K562 (cell line): Measurements from ENCODE around the gene TMEM131. TPM values are rescaled to one million over a fixed set of nuclear protein-coding genes. Genes with fewer than 3 reads are reported as not detected.

Experiments
- ATF1 ChIP-seq, 2 experiments: fragments of 450-650 bp in 1 of 2; IDR thresholded peaks; 2 replicates each; pipeline ENCODE4 v1.6.1; 2016; ENCODE audit warnings: missing compliant biosample characterization in 1 of 2, missing genetic modification characterization in 1 of 2
- ATF7 ChIP-seq: fragments of 450-650 bp; IDR thresholded peaks from 2 replicates; pipeline ENCODE4 v1.7.1; 2014; ENCODE audit warnings: mild to moderate bottlenecking, moderate library complexity
- BRF1 ChIP-seq: IDR thresholded peaks from 3 replicates; pipeline ENCODE4 v1.6.1; 2011; ENCODE audit warnings: borderline replicate concordance, mild to moderate bottlenecking; ENCODE audit not compliant: insufficient read length; ENCODE audit errors: extremely low read depth
- C11orf30 ChIP-seq: fragments of 450-650 bp; IDR thresholded peaks from 2 replicates; pipeline ENCODE4 v1.6.1; 2016; ENCODE audit warnings: low read depth, mild to moderate bottlenecking
- DEAF1 ChIP-seq: fragments of 450-650 bp; formaldehyde crosslinking; IDR thresholded peaks from 2 replicates; pipeline ENCODE4 v1.4.0; 2020; ENCODE audit warnings: mild to moderate bottlenecking, moderate library complexity
- GTF2E2 ChIP-seq: fragments of 200-800 bp; sonication (Bioruptor generic); IDR thresholded peaks from 2 replicates; pipeline ENCODE4 v1.6.1; 2016; ENCODE audit warnings: missing genetic modification characterization, missing compliant biosample characterization
- LCOR ChIP-seq: sonication (generic); formaldehyde crosslinking; IDR thresholded peaks from 2 replicates; pipeline ENCODE4 v1.8.0; 2022; ENCODE audit warnings: mild to moderate bottlenecking, missing genetic modification reagents
- LEF1 ChIP-seq: fragments of 450-650 bp; IDR thresholded peaks from 2 replicates; pipeline ENCODE4 v1.6.1; 2016; ENCODE audit warnings: mild to moderate bottlenecking
- NBN ChIP-seq: fragments of 450-650 bp; IDR thresholded peaks from 2 replicates; pipeline ENCODE4 v1.6.1; 2016; ENCODE audit warnings: low read depth, mild to moderate bottlenecking
- NFATC3 ChIP-seq: fragments of 450-650 bp; IDR thresholded peaks from 2 replicates; pipeline ENCODE4 v1.6.1; 2017; ENCODE audit warnings: mild to moderate bottlenecking
- POLR3A ChIP-seq: IDR thresholded peaks from 2 replicates; pipeline ENCODE4 v1.6.1; 2011; ENCODE audit warnings: borderline replicate concordance, mild to moderate bottlenecking, moderate library complexity; ENCODE audit not compliant: insufficient read length, insufficient read depth; ENCODE audit errors: extremely low read depth
- RNF219 ChIP-seq: fragments of 250-450 bp; sonication (Bioruptor Pico); IDR thresholded peaks from 2 replicates; pipeline ENCODE4 v1.5.0; 2022; ENCODE audit warnings: mild to moderate bottlenecking
- SMARCE1 ChIP-seq: fragments of 450-650 bp; IDR thresholded peaks from 2 replicates; pipeline ENCODE4 v1.7.1; 2016; ENCODE audit warnings: mild to moderate bottlenecking
- STAT5A ChIP-seq: IDR thresholded peaks from 2 replicates; pipeline ENCODE4 v1.6.1; 2012; ENCODE audit warnings: low read length, inconsistent platforms, borderline replicate concordance
- TAL1 ChIP-seq: fragments of 450-650 bp; IDR thresholded peaks from 2 replicates; pipeline ENCODE4 v1.6.1; 2016; ENCODE audit warnings: mild to moderate bottlenecking
- TCF3 ChIP-seq: sonication (generic); formaldehyde crosslinking; IDR thresholded peaks from 2 replicates; pipeline ENCODE4 v1.4.0; 2020; ENCODE audit warnings: mild to moderate bottlenecking, missing genetic modification reagents
- TEAD4 ChIP-seq, 2 experiments: sonication (generic) in 1 of 2; formaldehyde crosslinking in 1 of 2; IDR thresholded peaks; 2 replicates each; pipeline versions ENCODE4 v1.6.1 to v1.8.0; 2012 to 2022; ENCODE audit warnings: borderline replicate concordance in 1 of 2, inconsistent platforms in 1 of 2, low read length in 1 of 2, mild to moderate bottlenecking in 1 of 2, missing genetic modification reagents in 1 of 2
- TOE1 ChIP-seq, 2 experiments: fragments of 450-650 bp in 1 of 2; sonication (generic) in 1 of 2; formaldehyde crosslinking in 1 of 2; IDR thresholded peaks; 2 replicates each; pipeline versions ENCODE4 v1.7.1 to v1.8.0; 2016 to 2022; ENCODE audit warnings: borderline replicate concordance in 2 of 2, mild to moderate bottlenecking in 2 of 2, antibody characterized with exemption in 1 of 2, inconsistent platforms in 1 of 2, low read depth in 1 of 2, missing genetic modification reagents in 1 of 2, moderate library complexity in 1 of 2
- ZNF3 ChIP-seq: fragments of 250-450 bp; sonication (Bioruptor Pico); IDR thresholded peaks from 2 replicates; pipeline ENCODE4 v1.5.0; 2021; ENCODE audit warnings: mild to moderate bottlenecking, moderate library complexity
- ZNF384 ChIP-seq: IDR thresholded peaks from 2 replicates; pipeline ENCODE4 v1.6.1; 2012; ENCODE audit warnings: low read depth, low read length, improper control_type of control experiment
- polyA plus RNA-seq, 8 experiments: library from polyadenylated mRNA; depleted of rRNA in 4 of 8; stranded (reverse) in 5 of 8; unstranded in 3 of 8; fragments of >200 nt; fragmentation: Nextera tagmentation in 2 of 8; fragmentation: Illumina TruSeq in 1 of 8; extraction: Ambion mirVana in 2 of 8; extraction: Trizol in 1 of 8; gene quantifications; 2 replicates each; pipeline versions ENCODE4 v1.2.1 to v1.2.3, GENCODE V29; 2011 to 2014; ENCODE audit warnings: inconsistent platforms in 1 of 8, missing spikeins in 1 of 8
- total RNA-seq, 7 experiments: library from RNA; depleted of rRNA in 6 of 7; stranded (reverse); fragments of >200 nt in 6 of 7; fragmentation: Illumina TruSeq in 2 of 7; extraction: Trizol in 2 of 7; gene quantifications; 2 replicates each; pipeline versions ENCODE4 v1.2.1 to v1.2.3, GENCODE V29; 2011 to 2021; ENCODE audit warnings: low replicate concordance in 1 of 7

TMEM131 gene
- total and polyA plus RNA-seq, 9 of the 15 experiments (the other 6 are each of a cell fraction or from before 2014, with no cell fraction given): 2.5 to 21.1 (median 12.4) TPM

- TF ChIP-seq GTF2E2 (tag): peak; percentile 51; the same call in 1 of the 2 replicates
- peak; percentile 98 for TF ChIP-seq SMARCE1
- 0 out of 2 replicates have a peak, but pooled peaks have one; percentile 29 for TF ChIP-seq TOE1 (IDR thresholded peaks at IDR 0.05; ENCODE audit: borderline replicate concordance)
- no peak for TF ChIP-seq TOE1 (CRISPR knock-in tag; IDR thresholded peaks at IDR 0.05; ENCODE audit: borderline replicate concordance, low read depth)
- TF ChIP-seq ATF7: peak; percentile 65
- no peak for TF ChIP-seq ATF1 (CRISPR knock-in tag; IDR thresholded peaks at IDR 0.05)
- TF ChIP-seq ATF1 (tag; IDR thresholded peaks at IDR 0.05): peak; percentile 50; the same call in 1 of the 2 replicates
- TF ChIP-seq ZNF3: no peak
- TF ChIP-seq NFATC3: no peak
- TF ChIP-seq C11orf30: no peak
- TF ChIP-seq NBN: peak; percentile 39; the same call in 1 of the 2 replicates
- no peak for TF ChIP-seq BRF1
- no peak for TF ChIP-seq DEAF1 (CRISPR knock-in tag)
- no peak for TF ChIP-seq POLR3A
- TF ChIP-seq STAT5A: peak; percentile 59; the same call in 1 of the 2 replicates
- 0 out of 2 replicates have a peak, but pooled peaks have one; percentile 9 for TF ChIP-seq LCOR (CRISPR knock-in tag)
- TF ChIP-seq TEAD4 (IDR thresholded peaks at IDR 0.05; ENCODE audit: low read length): peak; percentile 84
- no peak for TF ChIP-seq TEAD4 (CRISPR knock-in tag; IDR thresholded peaks at IDR 0.05; ENCODE audit: borderline replicate concordance)
- peak; percentile 66 for TF ChIP-seq TAL1
- TF ChIP-seq LEF1: peak; percentile 86
- peak; percentile 73 for TF ChIP-seq TCF3 (CRISPR knock-in tag)
- TF ChIP-seq RNF219: no peak
- peak; percentile 94 for TF ChIP-seq ZNF384
Measured at GRCh38 chr2:97911206-97911921, 84.4 kb downstream of the TMEM131 start (continued).
